Progenitor cell of endocrine pancreas (in vitro differentiated cells): ENCODE data around the gene NUDT6. TPM values are rescaled to one million over a fixed set of nuclear protein-coding genes. Genes with fewer than 3 reads are reported as not detected.

Source experiments
- DNase-seq: peaks from one replicate; pipeline ENCODE4 v3.0.0; 2021; ENCODE audit warnings: low spot score; ENCODE audit not compliant: unreplicated experiment
- H3K27ac Mint-ChIP-seq: 2 replicates; pipeline ENCODE4 v1.8.0; 2021; ENCODE audit warnings: mild to moderate bottlenecking, moderate library complexity, mixed read lengths
- H3K27me3 Mint-ChIP-seq: 2 replicates; pipeline ENCODE4 v1.8.0; 2021; ENCODE audit warnings: mixed read lengths
- H3K36me3 Mint-ChIP-seq: 2 replicates; pipeline ENCODE4 v1.8.0; 2022; ENCODE audit warnings: mixed read lengths; ENCODE audit not compliant: insufficient read depth
- H3K4me1 Mint-ChIP-seq: 2 replicates; pipeline ENCODE4 v1.8.0; 2021; ENCODE audit warnings: low read depth, mixed read lengths
- H3K4me3 Mint-ChIP-seq: 2 replicates; pipeline ENCODE4 v1.8.0; 2021; ENCODE audit warnings: low read depth, mild to moderate bottlenecking, moderate library complexity, mixed read lengths
- H3K9me3 Mint-ChIP-seq: 2 replicates; pipeline ENCODE4 v1.8.0; 2021; ENCODE audit warnings: low read depth, mixed read lengths
- CTCF ChIP-seq: fragments of 200-600 bp; sonication (generic); IDR thresholded peaks from one replicate; pipeline ENCODE4 v1.5.0; 2021; ENCODE audit warnings: antibody characterized with exemption, mild to moderate bottlenecking; ENCODE audit not compliant: unreplicated experiment
- total RNA-seq: library from RNA; stranded (reverse); gene quantifications from 2 replicates; pipeline ENCODE4 v1.2.1, GENCODE V29; 2021

Gene NUDT6
- total RNA-seq, 1 donor from 2014 or later = 8.6 TPM

- Mint-ChIP-seq H3K27me3 (no peaks in the 10 kb centered on the region), H3K4me1 (no peaks in the 10 kb centered on the region), H3K36me3 (peaks cover 3% of the 10 kb centered on the region), H3K27ac (peak overlapping the region; percentile 69), H3K9me3 (peaks cover 3% of the 10 kb centered on the region), H3K4me3 (no peak overlapping the region)
- no peak for DNase-seq
- no peak for TF ChIP-seq CTCF
These were observed 38.2 kb upstream of the NUDT6 start for GRCh38 chr4:122960611-122961000.

- Mint-ChIP-seq H3K4me3 (no peak overlapping the region), H3K9me3 (peaks cover 3% of the 10 kb centered on the region), H3K4me1 (no peaks in the 10 kb centered on the region), H3K27ac (peak overlapping the region; percentile 69), H3K36me3 (peaks cover 3% of the 10 kb centered on the region), H3K27me3 (no peaks in the 10 kb centered on the region)
- no peak for DNase-seq
- no peak for TF ChIP-seq CTCF
These were observed 37.7 kb upstream of the NUDT6 start for GRCh38 chr4:122959981-122960610.

- Mint-ChIP-seq H3K27me3 (no peaks in the 10 kb centered on the region), H3K4me3 (no peak overlapping the region), H3K36me3 (peaks cover 4% of the 10 kb centered on the region), H3K27ac (no peak overlapping the region), H3K9me3 (peaks cover 3% of the 10 kb centered on the region), H3K4me1 (no peaks in the 10 kb centered on the region)
- TF ChIP-seq CTCF = no peak
- no peak for DNase-seq
These were observed 37.0 kb upstream of the NUDT6 start for GRCh38 chr4:122959441-122959840.

GRCh38 chr4:122958505-122958904 lies 36.1 kb upstream of the NUDT6 start:
- H3K4me3 Mint-ChIP-seq = no peak overlapping the region
- H3K27me3 Mint-ChIP-seq = no peaks in the 10 kb centered on the region
- no peaks in the 10 kb centered on the region for H3K4me1 Mint-ChIP-seq
- H3K27ac Mint-ChIP-seq = no peak overlapping the region
- TF ChIP-seq CTCF = no peak
- no peak for DNase-seq
- peaks cover 4% of the 10 kb centered on the region for H3K36me3 Mint-ChIP-seq
- H3K9me3 Mint-ChIP-seq = peaks cover 3% of the 10 kb centered on the region

GRCh38 chr4:122953924-122954323 lies 31.5 kb upstream of the NUDT6 start:
- H3K27ac Mint-ChIP-seq = no peak overlapping the region
- H3K4me1 Mint-ChIP-seq = no peaks in the 10 kb centered on the region
- no peak for TF ChIP-seq CTCF
- H3K9me3 Mint-ChIP-seq = no peaks in the 10 kb centered on the region
- H3K27me3 Mint-ChIP-seq = no peaks in the 10 kb centered on the region
- peaks cover 2% of the 10 kb centered on the region for H3K36me3 Mint-ChIP-seq
- no peak overlapping the region for H3K4me3 Mint-ChIP-seq
- no peak for DNase-seq
